CD14-positive monocyte (primary cell): Measurements from ENCODE around the gene NME7. TPM values are rescaled to one million over a fixed set of nuclear protein-coding genes. Genes with fewer than 3 reads are reported as not detected.

Source experiments
- DNase-seq, 3 donors: peaks; one replicate each; pipeline ENCODE4 v3.0.0-alpha.2; 2011 to 2022
- H2AFZ ChIP-seq: 2 replicates; pipeline ENCODE4 v1.6.0; 2012; ENCODE audit warnings: mild to moderate bottlenecking, low read depth, low read length, inconsistent platforms; ENCODE audit not compliant: insufficient read depth, poor library complexity, severe bottlenecking
- H3K27ac ChIP-seq, 2 donors: 1 replicate in 1 of 2; 2 replicates in 1 of 2; pipeline ENCODE4 v1.5.1; 2012 to 2013; ENCODE audit warnings: low read length in 2 of 2, control low read depth in 1 of 2, inconsistent platforms in 1 of 2, low read depth in 1 of 2, mild to moderate bottlenecking in 1 of 2
- H3K27me3 ChIP-seq, 2 donors: one replicate each; pipeline versions ENCODE4 v1.6.0 to v1.6.1; 2011 to 2013; ENCODE audit warnings: low read length in 2 of 2; ENCODE audit not compliant: control insufficient read depth in 2 of 2, insufficient read depth in 2 of 2
- H3K36me3 ChIP-seq, 2 donors: replicated peaks in 1 of 2; 1 replicate in 1 of 2; 2 replicates in 1 of 2; pipeline versions ENCODE4 v1.5.1 to v1.6.1; 2012 to 2013; ENCODE audit warnings: low read length in 2 of 2, control low read depth in 1 of 2, inconsistent platforms in 1 of 2, mild to moderate bottlenecking in 1 of 2; ENCODE audit not compliant: insufficient read depth in 2 of 2, control insufficient read depth in 1 of 2
- H3K4me1 ChIP-seq, 2 donors: 1 replicate in 1 of 2; 2 replicates in 1 of 2; pipeline versions ENCODE4 v1.5.1 to v1.6.1; 2012 to 2013; ENCODE audit warnings: low read length in 2 of 2, control low read depth in 1 of 2, inconsistent platforms in 1 of 2, mild to moderate bottlenecking in 1 of 2, moderate library complexity in 1 of 2; ENCODE audit not compliant: insufficient read depth in 2 of 2, control insufficient read depth in 1 of 2
- H3K4me2 ChIP-seq: replicated peaks from 2 replicates; pipeline ENCODE3; 2012; ENCODE audit warnings: low read length, moderate library complexity, mild to moderate bottlenecking; ENCODE audit not compliant: poor library complexity, severe bottlenecking; ENCODE audit errors: extremely low read depth
- H3K4me3 ChIP-seq, 3 experiments: fragments of 200-600 bp in 1 of 3; sonication (generic) in 1 of 3; replicated peaks in 1 of 3; 1 replicate in 2 of 3; 2 replicates in 1 of 3; pipeline ENCODE4 v1.5.1; 2011 to 2013; ENCODE audit warnings: low read length in 3 of 3, mild to moderate bottlenecking in 3 of 3, control low read depth in 2 of 3, low read depth in 2 of 3, inconsistent platforms in 1 of 3, moderate library complexity in 1 of 3
- H3K79me2 ChIP-seq: 2 replicates; pipeline ENCODE4 v1.6.0; 2012; ENCODE audit warnings: mild to moderate bottlenecking, control low read depth, inconsistent platforms, low read length, moderate library complexity; ENCODE audit not compliant: insufficient read depth
- H3K9ac ChIP-seq: 2 replicates; pipeline ENCODE4 v1.6.0; 2017; ENCODE audit warnings: low read length, mild to moderate bottlenecking; ENCODE audit not compliant: insufficient read depth, poor library complexity, severe bottlenecking
- H3K9me3 ChIP-seq, 2 donors: replicated peaks in 1 of 2; 1 replicate in 1 of 2; 2 replicates in 1 of 2; pipeline versions ENCODE4 v1.5.1 to v1.6.1; 2012 to 2013; ENCODE audit warnings: low read length in 2 of 2, control low read depth in 1 of 2; ENCODE audit not compliant: control insufficient read depth in 1 of 2, insufficient read depth in 1 of 2
- H4K20me1 ChIP-seq: 2 replicates; pipeline ENCODE4 v1.6.0; 2012; ENCODE audit warnings: mild to moderate bottlenecking, low read length, control low read depth, moderate library complexity; ENCODE audit not compliant: insufficient read depth
- H3K27ac Mint-ChIP-seq, 7 donors: one replicate each; pipeline ENCODE4 v1.8.0; 2020; ENCODE audit warnings: mild to moderate bottlenecking in 7 of 7, mixed read lengths in 7 of 7, moderate library complexity in 6 of 7, inconsistent platforms in 2 of 7
- H3K27me3 Mint-ChIP-seq, 3 donors: one replicate each; pipeline ENCODE4 v1.8.0; 2021 to 2022; ENCODE audit warnings: low read depth in 3 of 3, mild to moderate bottlenecking in 3 of 3, mixed read lengths in 3 of 3, moderate library complexity in 3 of 3, inconsistent platforms in 1 of 3
- H3K36me3 Mint-ChIP-seq, 2 donors: one replicate each; pipeline ENCODE4 v1.8.0; 2020; ENCODE audit warnings: mixed read lengths in 2 of 2, inconsistent platforms in 1 of 2, mild to moderate bottlenecking in 1 of 2
- H3K4me1 Mint-ChIP-seq: one replicate; pipeline ENCODE4 v1.8.0; 2020; ENCODE audit warnings: mild to moderate bottlenecking, mixed read lengths
- H3K4me3 Mint-ChIP-seq, 2 donors: one replicate each; pipeline ENCODE4 v1.8.0; 2020; ENCODE audit warnings: mild to moderate bottlenecking in 2 of 2, mixed read lengths in 2 of 2, moderate library complexity in 1 of 2
- H3K9me3 Mint-ChIP-seq, 7 donors: one replicate each; pipeline ENCODE4 v1.8.0; 2020 to 2022; ENCODE audit warnings: mixed read lengths in 7 of 7, mild to moderate bottlenecking in 6 of 7, moderate library complexity in 6 of 7, inconsistent platforms in 2 of 7
- CTCF ChIP-seq: fragments of 200-600 bp; IDR thresholded peaks from one replicate; pipeline ENCODE4 v1.8.0; 2022; ENCODE audit warnings: antibody characterized with exemption, mild to moderate bottlenecking
- WGBS: methylation state at CpG from one replicate; pipeline ENCODE4 v1.1.5; 2013; ENCODE audit warnings: missing lambda C conversion rate; ENCODE audit not compliant: insufficient coverage; 5-methylcytosine and 5-hydroxymethylcytosine counted together
- intact Hi-C, 2 donors: fragments of 100-400 bp; cut with micrococcal nuclease; formaldehyde crosslinking; loops; one replicate each; pipeline versions ENCODE4 v1.15.0 to v1.15.1; 2023
- polyA plus RNA-seq, 3 donors: library from polyadenylated mRNA; depleted of rRNA in 1 of 3; unstranded in 2 of 3; stranded (reverse) in 1 of 3; fragments of 300-500 nt in 2 of 3; fragments of >200 nt in 1 of 3; fragmentation: Illumina TruSeq in 2 of 3; gene quantifications; 1 replicate in 2 of 3; 2 replicates in 1 of 3; pipeline ENCODE4 v1.2.3, GENCODE V29; 2012 to 2021

The NME7 gene
- polyA plus RNA-seq, 3 donors, result 3.5 to 8.0 (median 6.0) TPM

- Histone ChIP-seq H4K20me1 (no peaks in the 10 kb centered on the region), H3K9ac (no peak overlapping the region), H2AFZ (no peak overlapping the region), H3K27ac (no peak overlapping the region), H3K27me3 (no peaks in the 10 kb centered on the region), H3K4me1 (peaks cover 6% of the 10 kb centered on the region in 2 donors), H3K36me3 (no peaks in the 10 kb centered on the region), H3K9me3 (no peaks in the 10 kb centered on the region), H3K79me2 (no peaks in the 10 kb centered on the region), H3K4me2 (no peak overlapping the region), H3K4me3 (no peak overlapping the region)
- no peak for DNase-seq
- Mint-ChIP-seq H3K36me3 (no peaks in the 10 kb centered on the region), H3K4me1 (no peaks in the 10 kb centered on the region), H3K4me3 (no peak overlapping the region), H3K27ac (no peak overlapping the region), H3K27me3 (no peaks in the 10 kb centered on the region), H3K9me3 (peaks cover 0 to 2% (median 0%) of the 10 kb centered on the region in 7 donors)
- no peak for TF ChIP-seq CTCF
- intact Hi-C loops, result no loop called here
- no CpG with 5 or more reads among the region's 3 CpGs for WGBS
Observed at GRCh38 chr1:169156580-169156979, 211.0 kb downstream of the NME7 start.

- WGBS, result 40% methylated on average over 1 of the region's 1 CpG
- Histone ChIP-seq H3K36me3 (no peaks in the 10 kb centered on the region), H3K27me3 (no peaks in the 10 kb centered on the region), H3K4me3 (no peak overlapping the region), H3K4me1 (no peaks in the 10 kb centered on the region), H2AFZ (no peak overlapping the region), H4K20me1 (no peaks in the 10 kb centered on the region), H3K27ac (no peak overlapping the region), H3K79me2 (no peaks in the 10 kb centered on the region), H3K4me2 (no peak overlapping the region), H3K9me3 (no peaks in the 10 kb centered on the region), H3K9ac (no peak overlapping the region)
- Mint-ChIP-seq H3K36me3 (no peaks in the 10 kb centered on the region), H3K9me3 (peaks cover 0 to 2% (median 0%) of the 10 kb centered on the region in 7 donors), H3K27me3 (no peaks in the 10 kb centered on the region), H3K4me1 (no peaks in the 10 kb centered on the region), H3K4me3 (no peak overlapping the region), H3K27ac (no peak overlapping the region)
- no peak for DNase-seq
- no peak for TF ChIP-seq CTCF
- intact Hi-C loops, result no loop called here
Observed at GRCh38 chr1:169155675-169156074, 211.9 kb downstream of the NME7 start.
